GM11168 (cell line): ENCODE results near the gene GTPBP3.

Source experiments
- in situ Hi-C: fragments of 300-500 bp; cut with MboI; formaldehyde crosslinking; loops from one replicate; pipeline ENCODE4 v1.12.0; 2022; ENCODE audit warnings: low sequenced_read_pairs; ENCODE audit not compliant: unreplicated experiment

The GTPBP3 gene

DNA sequence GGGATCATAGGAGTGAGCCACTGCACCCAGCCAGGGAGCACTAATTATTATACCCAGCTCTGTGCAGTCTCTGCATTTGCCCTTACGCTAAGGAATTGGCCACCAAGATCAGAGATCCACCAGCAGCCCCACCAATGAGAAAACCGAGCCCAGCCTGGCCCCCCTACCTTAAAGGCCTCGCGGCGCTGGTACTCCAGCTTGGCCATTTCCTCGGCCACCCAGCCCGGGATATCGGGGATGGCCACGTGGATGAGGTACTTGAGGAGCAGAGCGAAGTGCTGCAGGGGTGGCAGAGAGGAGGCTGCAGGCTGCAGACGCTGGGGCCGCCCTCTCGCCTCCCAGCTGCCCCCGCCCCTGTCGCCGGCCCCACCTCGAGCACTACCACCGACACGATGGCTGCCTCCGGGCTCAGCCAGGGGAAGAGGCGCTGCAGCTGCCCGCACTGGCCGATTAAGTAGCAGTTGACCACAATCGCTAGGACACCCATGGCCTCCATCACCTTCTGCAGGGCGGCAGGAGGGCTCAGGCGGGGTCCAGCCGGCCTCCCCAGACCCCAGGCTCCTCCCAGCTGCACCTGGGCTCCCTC lies 10.2 kb upstream of the GTPBP3 start:
- in situ Hi-C loops: no loop called here

GRCh38 chr19:17327654-17328516 lies 9.5 kb upstream of the GTPBP3 start:
- in situ Hi-C loops: no loop called here

- in situ Hi-C loops: no loop called here
Observed at GRCh38 chr19:17328517-17329365, 8.6 kb upstream of the GTPBP3 start.

DNA sequence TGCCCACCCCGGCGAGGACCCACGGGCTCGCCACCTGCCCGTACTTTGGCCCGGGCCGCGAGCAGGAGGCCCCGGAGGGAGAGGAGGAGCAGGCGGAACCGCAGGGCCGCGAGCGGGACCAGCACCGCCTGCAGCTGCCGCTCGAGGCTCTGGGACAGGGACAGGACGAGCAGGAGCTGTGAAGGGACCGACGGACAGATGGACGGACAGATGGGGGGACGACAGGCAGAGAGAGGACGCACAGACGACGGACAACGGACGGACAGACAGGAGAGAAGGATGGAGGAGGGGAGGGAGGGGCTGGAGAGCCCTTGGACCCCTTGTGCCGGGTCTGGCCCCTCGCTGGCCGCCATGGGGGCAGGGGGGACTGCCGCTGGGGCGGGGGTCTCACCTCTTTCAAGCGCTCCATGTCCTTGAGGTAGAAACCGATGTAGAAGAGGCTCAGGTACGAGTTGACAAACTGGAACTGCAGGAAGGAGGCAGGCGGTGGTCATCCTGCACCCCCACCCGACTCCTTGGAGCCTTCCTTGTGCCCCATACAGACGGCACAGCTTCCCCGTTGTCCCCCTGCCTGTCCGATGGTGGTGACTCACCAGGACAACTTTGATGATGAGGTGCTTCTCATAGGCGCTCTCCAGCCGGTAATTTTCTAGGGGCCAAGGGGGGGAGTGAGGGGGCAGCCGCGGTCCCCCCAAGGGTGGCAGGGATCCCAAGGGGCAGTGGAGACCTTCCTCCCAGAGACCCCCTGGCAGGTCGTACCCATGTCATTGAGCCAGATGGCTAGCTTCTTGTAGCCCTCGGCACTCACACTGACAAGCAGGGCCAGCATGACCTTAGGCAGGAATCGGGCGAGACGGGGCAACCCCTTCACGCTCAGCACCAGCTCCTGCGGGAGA lies 7.7 kb upstream of the GTPBP3 start:
- in situ Hi-C loops: no loop called here

GRCh38 chr19:17330262-17331044 lies 6.9 kb upstream of the GTPBP3 start:
- in situ Hi-C loops: no loop called here

GRCh38 chr19:17331045-17331558 lies 6.3 kb upstream of the GTPBP3 start:
- in situ Hi-C loops: no loop called here

- in situ Hi-C loops: no loop called here
Observed at GRCh38 chr19:17332360-17332676, 5.0 kb upstream of the GTPBP3 start.

- in situ Hi-C loops: no loop called here
Observed at GRCh38 chr19:17332677-17333581, 4.4 kb upstream of the GTPBP3 start.

GRCh38 chr19:17333611-17334413 lies 3.5 kb upstream of the GTPBP3 start:
- in situ Hi-C loops: no loop called here

DNA sequence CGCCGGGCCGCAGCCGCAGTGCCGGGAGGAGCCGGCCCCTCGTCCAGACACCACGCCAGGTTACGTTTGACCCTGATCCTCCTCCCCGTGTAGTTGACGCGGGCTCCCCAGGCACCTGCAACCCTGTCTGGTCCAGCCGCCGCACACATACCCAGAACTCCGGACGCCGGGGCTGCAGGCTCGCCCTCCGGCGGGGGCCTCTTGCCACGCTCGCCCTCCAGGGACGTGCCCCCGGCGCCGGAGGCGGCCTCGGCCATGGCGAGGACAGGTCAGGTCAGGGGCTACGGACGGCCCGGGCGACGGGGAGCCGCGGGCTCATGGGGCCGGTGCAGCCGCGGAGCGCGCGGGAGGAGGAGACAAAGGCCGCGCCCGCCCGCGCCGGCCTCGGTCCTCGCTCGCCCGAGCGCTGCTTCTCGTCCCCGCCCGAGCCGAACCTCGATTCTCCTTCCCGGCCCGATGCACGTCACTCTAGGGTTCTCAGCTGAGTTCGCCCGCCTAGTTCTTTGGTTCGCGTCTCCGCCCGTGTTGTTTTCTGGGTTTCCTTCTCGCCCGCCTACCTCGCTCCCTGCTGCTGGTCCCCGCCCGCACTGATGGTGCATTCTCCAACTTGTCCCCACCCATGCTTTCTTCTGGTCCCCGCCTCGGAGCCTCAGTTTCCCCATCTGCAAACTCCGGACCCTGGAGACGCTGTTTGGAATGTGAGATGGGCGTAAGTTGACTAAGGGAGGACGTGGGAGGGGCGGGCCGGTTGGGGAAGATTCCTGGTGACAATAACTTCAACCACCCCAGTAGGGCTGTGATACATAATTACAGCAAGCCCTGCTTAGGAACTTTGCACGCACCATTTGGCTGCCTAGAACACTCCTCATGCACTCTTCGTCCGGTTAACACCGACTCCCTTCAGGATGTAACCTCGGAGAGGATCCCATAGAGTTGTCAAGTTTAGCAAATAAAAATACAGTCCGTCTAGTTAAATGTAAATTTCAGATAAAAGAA lies 2.6 kb upstream of the GTPBP3 start, which contains the start of gene ANO8:
ANO8 (minus strand) TSS at position 442 of the 996 bp plus-strand sequence; CDS start at position 257, 185 bp downstream.
- in situ Hi-C loops: no loop called here

GRCh38 chr19:17335575-17335974 lies 1.8 kb upstream of the GTPBP3 start:
- in situ Hi-C loops: no loop called here

DNA sequence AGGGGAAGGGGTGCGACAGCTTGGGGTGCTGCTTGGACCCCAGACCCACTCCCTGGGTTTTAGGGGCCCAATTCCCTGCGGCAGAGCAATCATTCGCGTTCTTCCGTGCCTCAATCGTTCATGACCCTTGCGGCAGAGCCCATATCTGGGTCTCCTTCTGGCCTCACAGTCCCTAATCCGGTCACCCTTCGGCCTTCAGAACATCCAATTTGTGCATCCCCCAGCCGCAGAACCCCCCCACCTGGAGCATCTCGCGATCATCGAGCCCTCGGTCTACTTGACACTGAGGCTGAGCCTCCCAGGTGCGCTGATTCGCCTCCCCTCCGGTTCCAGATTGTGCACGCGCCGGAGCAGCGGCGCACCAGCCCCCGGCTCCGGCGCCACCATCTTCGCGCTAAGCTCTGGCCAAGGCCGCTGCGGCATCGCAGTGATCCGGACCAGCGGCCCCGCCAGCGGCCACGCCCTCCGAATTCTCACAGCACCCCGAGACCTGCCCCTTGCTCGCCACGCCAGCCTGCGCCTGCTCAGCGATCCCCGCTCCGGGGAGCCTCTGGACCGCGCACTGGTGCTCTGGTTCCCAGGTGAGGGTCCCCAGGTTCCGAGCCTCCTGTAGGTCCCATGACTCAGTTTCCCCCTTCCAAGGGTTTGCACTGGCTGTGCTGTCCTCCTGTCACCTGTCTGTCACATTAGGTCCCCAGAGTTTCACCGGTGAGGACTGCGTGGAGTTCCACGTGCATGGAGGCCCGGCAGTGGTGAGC lies 501 bp downstream of the GTPBP3 start:
- in situ Hi-C loops: no loop called here

- in situ Hi-C loops: no loop called here
Observed at GRCh38 chr19:17338433-17339078, 1.2 kb downstream of the GTPBP3 start.

DNA sequence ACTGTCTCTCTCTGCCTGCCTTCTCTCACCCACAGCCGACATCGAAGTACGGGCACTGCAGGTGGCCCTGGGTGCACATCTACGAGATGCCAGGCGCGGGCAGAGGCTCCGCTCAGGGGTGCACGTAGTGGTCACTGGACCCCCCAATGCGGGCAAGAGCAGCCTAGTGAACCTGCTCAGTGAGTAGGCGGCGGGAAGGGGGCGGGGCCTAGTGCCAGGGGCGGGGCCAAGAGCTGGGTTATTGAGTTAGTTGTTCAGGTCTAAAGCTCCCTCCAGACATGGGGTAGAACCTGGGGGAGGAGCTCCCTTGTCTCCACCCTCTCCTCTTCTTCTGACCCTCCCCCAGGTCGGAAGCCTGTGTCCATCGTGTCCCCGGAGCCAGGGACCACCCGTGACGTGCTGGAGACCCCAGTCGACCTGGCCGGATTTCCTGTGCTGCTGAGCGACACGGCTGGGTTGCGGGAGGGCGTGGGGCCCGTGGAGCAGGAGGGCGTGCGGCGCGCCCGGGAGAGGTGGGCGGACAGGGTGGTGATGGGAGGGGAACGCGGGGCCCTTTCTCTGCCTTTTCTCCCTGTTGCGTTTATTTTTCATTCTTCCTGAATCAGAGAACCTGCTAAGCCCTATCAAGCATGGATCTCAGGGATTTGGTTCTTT lies 1.9 kb downstream of the GTPBP3 start:
- in situ Hi-C loops: no loop called here
